ENCODE data around the gene ANKHD1. TPM values are rescaled to one million over a fixed set of nuclear protein-coding genes. Genes with fewer than 3 reads are reported as not detected.

Gene ANKHD1
- total RNA-seq, 1 experiment from 2014 or later: 130 TPM

GRCh38 chr5:140382866-140383265, 18.8 kb upstream of the ANKHD1 start:
- DNase-seq: no peak
- no peaks in the 10 kb centered on the region for H3K4me1 Mint-ChIP-seq (ENCODE audit: low read depth, unreplicated experiment)
- no peaks in the 10 kb centered on the region for H3K9me3 ChIP-seq
- no peaks in the 10 kb centered on the region for H3K4me1 ChIP-seq
- TF ChIP-seq CTCF (IDR thresholded peaks at IDR 0.05; ENCODE audit: insufficient read depth in 1 of 2, low read depth in 1 of 2, low read length in 1 of 2, severe bottlenecking in 1 of 2, unreplicated experiment in 1 of 2): no peak
- BruUV-seq (replicated peaks): no TSS peak
- no peaks in the 10 kb centered on the region for H3K36me3 ChIP-seq (ENCODE audit: control insufficient read depth, insufficient read depth, low read length)
- H3K27ac Mint-ChIP-seq (ENCODE audit: unreplicated experiment): no peak overlapping the region
- POLR2A ChIA-PET: no interaction called here
- no peaks in the 10 kb centered on the region for H3K9me3 Mint-ChIP-seq (ENCODE audit: unreplicated experiment)
- no peaks in the 10 kb centered on the region for H3K27me3 Mint-ChIP-seq (ENCODE audit: insufficient read depth, unreplicated experiment)
- no peaks in the 10 kb centered on the region for H3K36me3 Mint-ChIP-seq (ENCODE audit: insufficient read depth, unreplicated experiment)
- intact Hi-C loops (cut with micrococcal nuclease; ENCODE audit: unreplicated experiment): no loop called here
- no peak overlapping the region for H3K4me3 ChIP-seq (ENCODE audit: low read depth, low read length)
- no peaks in the 10 kb centered on the region for H3K27me3 ChIP-seq (replicated peaks; ENCODE audit: control insufficient read depth, insufficient read depth, low read length)
- no peak overlapping the region for H3K4me3 Mint-ChIP-seq (ENCODE audit: unreplicated experiment)
- CTCF ChIA-PET: no interaction called here

DNA sequence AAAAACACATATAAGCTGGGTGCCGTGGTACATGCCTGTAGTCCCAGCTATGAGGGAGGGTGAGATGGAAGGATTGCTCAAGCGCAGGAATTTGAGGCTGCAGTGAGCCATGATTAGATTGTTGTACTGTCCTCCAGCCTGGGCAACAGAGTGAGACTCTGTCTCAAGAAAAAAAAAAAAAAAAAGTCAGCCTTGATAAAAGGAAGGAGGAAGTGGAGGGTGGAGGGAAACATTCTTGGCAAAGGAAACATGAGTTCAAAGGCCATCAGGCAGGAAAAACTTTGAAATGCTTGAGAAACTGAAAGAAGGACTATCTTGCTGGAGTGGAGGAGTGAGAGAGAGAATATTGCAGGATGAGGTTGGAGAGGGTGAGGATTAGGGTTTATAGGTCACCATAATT, 18.3 kb upstream of the ANKHD1 start:
- TF ChIP-seq CTCF (IDR thresholded peaks at IDR 0.05; ENCODE audit: insufficient read depth in 1 of 2, low read depth in 1 of 2, low read length in 1 of 2, severe bottlenecking in 1 of 2, unreplicated experiment in 1 of 2): no peak
- Mint-ChIP-seq H3K27ac (ENCODE audit: unreplicated experiment) (no peak overlapping the region), H3K4me1 (ENCODE audit: low read depth, unreplicated experiment) (no peaks in the 10 kb centered on the region), H3K27me3 (ENCODE audit: insufficient read depth, unreplicated experiment) (no peaks in the 10 kb centered on the region), H3K36me3 (ENCODE audit: insufficient read depth, unreplicated experiment) (no peaks in the 10 kb centered on the region), H3K4me3 (ENCODE audit: unreplicated experiment) (no peak overlapping the region), H3K9me3 (ENCODE audit: unreplicated experiment) (no peaks in the 10 kb centered on the region)
- CTCF ChIA-PET: no interaction called here
- POLR2A ChIA-PET: no interaction called here
- DNase-seq: no peak
- H3K36me3 ChIP-seq (ENCODE audit: control insufficient read depth, insufficient read depth, low read length): no peaks in the 10 kb centered on the region
- no peaks in the 10 kb centered on the region for H3K4me1 ChIP-seq
- H3K9me3 ChIP-seq: no peaks in the 10 kb centered on the region
- intact Hi-C loops (cut with micrococcal nuclease; ENCODE audit: unreplicated experiment): no loop called here
- no peak overlapping the region for H3K4me3 ChIP-seq (ENCODE audit: low read depth, low read length)
- no peaks in the 10 kb centered on the region for H3K27me3 ChIP-seq (replicated peaks; ENCODE audit: control insufficient read depth, insufficient read depth, low read length)
- no TSS peak for BruUV-seq (replicated peaks)

- intact Hi-C loops (cut with micrococcal nuclease; ENCODE audit: unreplicated experiment): no loop called here
- Histone ChIP-seq H3K27me3 (replicated peaks; ENCODE audit: control insufficient read depth, insufficient read depth, low read length) (no peaks in the 10 kb centered on the region), H3K36me3 (ENCODE audit: control insufficient read depth, insufficient read depth, low read length) (no peaks in the 10 kb centered on the region), H3K9me3 (no peaks in the 10 kb centered on the region), H3K4me3 (ENCODE audit: low read depth, low read length) (no peak overlapping the region), H3K4me1 (no peaks in the 10 kb centered on the region)
- TF ChIP-seq CTCF (IDR thresholded peaks at IDR 0.05; ENCODE audit: insufficient read depth in 1 of 2, low read depth in 1 of 2, low read length in 1 of 2, severe bottlenecking in 1 of 2, unreplicated experiment in 1 of 2): no peak
- H3K4me3 Mint-ChIP-seq (ENCODE audit: unreplicated experiment): no peak overlapping the region
- no peak overlapping the region for H3K27ac Mint-ChIP-seq (ENCODE audit: unreplicated experiment)
- CTCF ChIA-PET: interaction anchor here (0.8 to 1.0 kb wide), 2 partner anchors 14 to 15 kb away, joined by 3 read pairs; partner anchors contain the start of gene ANKHD1
- POLR2A ChIA-PET: no interaction called here
- H3K9me3 Mint-ChIP-seq (ENCODE audit: unreplicated experiment): no peaks in the 10 kb centered on the region
- no peaks in the 10 kb centered on the region for H3K27me3 Mint-ChIP-seq (ENCODE audit: insufficient read depth, unreplicated experiment)
- DNase-seq: no peak
- BruUV-seq (replicated peaks): no TSS peak
- no peaks in the 10 kb centered on the region for H3K36me3 Mint-ChIP-seq (ENCODE audit: insufficient read depth, unreplicated experiment)
- no peaks in the 10 kb centered on the region for H3K4me1 Mint-ChIP-seq (ENCODE audit: low read depth, unreplicated experiment)
Measured at GRCh38 chr5:140388052-140388451, 13.6 kb upstream of the ANKHD1 start.
